TTC549 (cell line): ENCODE results near the gene WDR91.
"Not testable (repeated sequence)": the region's sequence is repeated elsewhere in the genome, so short reads cannot be mapped to it uniquely, and the experiment has no call there.

Source experiments
- FAIRE-seq: peaks from 2 replicates; lab custom pipeline; 2012; peaks lifted over from hg19 to GRCh38; lab: Jason Lieb, UNC

The WDR91 gene

GRCh38 chr7:135233570-135233969 lies 22.2 kb upstream of the WDR91 start, which contains the start of gene STRA8:
STRA8 (plus strand) TSS chr7:135233838; CDS start chr7:135240525, 6,687 bp downstream.
- no peak for FAIRE-seq

- FAIRE-seq = no peak
Observed at GRCh38 chr7:135232720-135233119, 21.4 kb upstream of the WDR91 start.

GRCh38 chr7:135232087-135232486 lies 20.8 kb upstream of the WDR91 start:
- FAIRE-seq = no peak

- FAIRE-seq = no peak
Observed at GRCh38 chr7:135231686-135232085, 20.4 kb upstream of the WDR91 start.

- FAIRE-seq = no peak
Observed at GRCh38 chr7:135224027-135224426, 12.7 kb upstream of the WDR91 start.

GRCh38 chr7:135217645-135218509 lies 6.6 kb upstream of the WDR91 start:
- FAIRE-seq = no peak

GRCh38 chr7:135215698-135216097 lies 4.4 kb upstream of the WDR91 start:
- FAIRE-seq = no peak

- no peak for FAIRE-seq
Observed at GRCh38 chr7:135215180-135215579, 3.9 kb upstream of the WDR91 start.

GRCh38 chr7:135213831-135214230 lies 2.5 kb upstream of the WDR91 start:
- no peak for FAIRE-seq

- FAIRE-seq = not testable (repeated sequence)
Observed at GRCh38 chr7:135211946-135212685, 790 bp upstream of the WDR91 start.

GRCh38 chr7:135210888-135211178 lies 493 bp downstream of the WDR91 start:
- FAIRE-seq = no peak

GRCh38 chr7:135209225-135209834 lies 2.0 kb downstream of the WDR91 start:
- no peak for FAIRE-seq

- no peak for FAIRE-seq
Observed at GRCh38 chr7:135208102-135208793, 3.1 kb downstream of the WDR91 start.

GRCh38 chr7:135207406-135208101 lies 3.8 kb downstream of the WDR91 start:
- no peak for FAIRE-seq

GRCh38 chr7:135206941-135207391 lies 4.4 kb downstream of the WDR91 start:
- FAIRE-seq = no peak

GRCh38 chr7:135205850-135206249 lies 5.5 kb downstream of the WDR91 start:
- no peak for FAIRE-seq

- no peak for FAIRE-seq
Observed at GRCh38 chr7:135204876-135205275, 6.5 kb downstream of the WDR91 start.

- no peak for FAIRE-seq
Observed at GRCh38 chr7:135204341-135204749, 7.0 kb downstream of the WDR91 start.

- no peak for FAIRE-seq
Observed at GRCh38 chr7:135201350-135201749, 10.0 kb downstream of the WDR91 start.

GRCh38 chr7:135200821-135201331 lies 10.4 kb downstream of the WDR91 start:
- no peak for FAIRE-seq

- no peak for FAIRE-seq
Observed at GRCh38 chr7:135199439-135199838, 11.9 kb downstream of the WDR91 start.
